Body of pancreas (tissue), 4 donors: Measurements from ENCODE around the gene LPIN3.

Experiments used
- POLR2A ChIP-seq, 3 donors: fragments of 450-650 bp; IDR thresholded peaks; one replicate each; pipeline ENCODE4 v1.6.1; 2016; ENCODE audit warnings: antibody characterized with exemption in 3 of 3, mild to moderate bottlenecking in 2 of 3
- TF ChIP-seq, protein P1 (sequence below), 7 experiments: fragments of 450-650 bp in 4 of 7; fragments of 200-600 bp in 3 of 7; sonication (generic) in 3 of 7; IDR thresholded peaks; one replicate each; pipeline ENCODE4 v1.5.1; 2016 to 2019; ENCODE audit warnings: antibody characterized with exemption in 7 of 7

DNA sequence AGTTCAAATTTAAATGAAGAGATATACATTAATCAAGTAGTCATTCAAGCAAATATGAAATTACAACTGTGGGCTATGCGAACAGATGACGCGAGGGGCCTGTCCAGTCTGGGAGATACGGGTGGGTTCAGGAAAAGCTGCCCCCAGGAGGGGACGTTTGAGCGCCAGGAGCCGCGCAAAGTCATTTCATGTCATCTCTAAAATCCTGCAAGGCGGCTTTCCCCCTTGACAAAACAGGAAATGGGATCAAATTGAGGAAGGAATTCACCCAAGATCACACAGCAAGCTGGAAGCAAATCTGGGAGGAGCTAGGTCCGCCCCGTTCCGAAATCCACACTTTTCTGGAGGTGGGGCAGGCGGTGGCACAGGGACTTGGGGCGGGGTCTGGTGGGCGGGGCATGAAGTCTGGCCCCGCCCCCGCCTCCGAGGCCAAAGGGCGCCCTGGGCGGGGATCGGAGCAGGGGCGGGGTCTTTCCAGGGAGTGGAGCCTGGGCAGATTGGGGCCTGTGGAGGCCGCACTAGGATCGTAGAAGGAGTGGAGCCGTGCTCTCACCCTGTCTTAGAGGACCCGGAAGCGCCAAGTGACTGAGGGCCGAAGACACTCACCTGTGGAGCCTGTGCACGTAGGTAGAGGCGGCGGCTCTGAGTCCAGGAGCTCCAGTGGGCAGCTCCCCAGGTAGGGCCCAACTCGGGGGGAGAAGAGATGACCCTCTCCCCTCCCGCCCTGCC, at the start of gene LPIN3:
- TF ChIP-seq, protein P1, sequence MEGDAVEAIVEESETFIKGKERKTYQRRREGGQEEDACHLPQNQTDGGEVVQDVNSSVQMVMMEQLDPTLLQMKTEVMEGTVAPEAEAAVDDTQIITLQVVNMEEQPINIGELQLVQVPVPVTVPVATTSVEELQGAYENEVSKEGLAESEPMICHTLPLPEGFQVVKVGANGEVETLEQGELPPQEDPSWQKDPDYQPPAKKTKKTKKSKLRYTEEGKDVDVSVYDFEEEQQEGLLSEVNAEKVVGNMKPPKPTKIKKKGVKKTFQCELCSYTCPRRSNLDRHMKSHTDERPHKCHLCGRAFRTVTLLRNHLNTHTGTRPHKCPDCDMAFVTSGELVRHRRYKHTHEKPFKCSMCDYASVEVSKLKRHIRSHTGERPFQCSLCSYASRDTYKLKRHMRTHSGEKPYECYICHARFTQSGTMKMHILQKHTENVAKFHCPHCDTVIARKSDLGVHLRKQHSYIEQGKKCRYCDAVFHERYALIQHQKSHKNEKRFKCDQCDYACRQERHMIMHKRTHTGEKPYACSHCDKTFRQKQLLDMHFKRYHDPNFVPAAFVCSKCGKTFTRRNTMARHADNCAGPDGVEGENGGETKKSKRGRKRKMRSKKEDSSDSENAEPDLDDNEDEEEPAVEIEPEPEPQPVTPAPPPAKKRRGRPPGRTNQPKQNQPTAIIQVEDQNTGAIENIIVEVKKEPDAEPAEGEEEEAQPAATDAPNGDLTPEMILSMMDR (IDR thresholded peaks at IDR 0.05), result peak in 3 of 7 experiments; percentile 13 to 47 (median 28)
- TF ChIP-seq POLR2A (IDR thresholded peaks at IDR 0.05), result peak; percentile 72 to 87 (median 86)
